Eye (tissue), 1 donor: ENCODE measurements around the gene CIB1.
"Not testable (repeated sequence)": the region's sequence is repeated elsewhere in the genome, so short reads cannot be mapped to it uniquely, and the experiment has no call there.

Source experiments
- DNase-seq: peaks from one replicate; pipeline ENCODE4 v3.0.0-alpha.2; 2015

CIB1 gene

GRCh38 chr15:90233387-90234095 is at the start of gene CIB1:
Gene CIB1 (minus strand): TSS chr15:90233941. CDS start chr15:90233885, 56 bp downstream.
- peak; percentile 60 for DNase-seq

- not testable (repeated sequence) for DNase-seq
Observed at GRCh38 chr15:90281637-90282036, 47.9 kb upstream of the CIB1 start.

GRCh38 chr15:90280743-90281142 is 47.0 kb upstream of the CIB1 start:
- not testable (repeated sequence) for DNase-seq

- DNase-seq = not testable (repeated sequence)
Observed at GRCh38 chr15:90278467-90278866, 44.7 kb upstream of the CIB1 start.

- DNase-seq = no peak
Observed at GRCh38 chr15:90271459-90272166, 37.9 kb upstream of the CIB1 start.

GRCh38 chr15:90270502-90271150 is 36.9 kb upstream of the CIB1 start:
- no peak for DNase-seq

- DNase-seq = no peak
Observed at GRCh38 chr15:90268415-90268814, 34.7 kb upstream of the CIB1 start.

GRCh38 chr15:90266485-90266884 is 32.7 kb upstream of the CIB1 start:
- no peak for DNase-seq

GRCh38 chr15:90266061-90266431 is 32.3 kb upstream of the CIB1 start:
- no peak for DNase-seq

GRCh38 chr15:90265271-90266060 is 31.7 kb upstream of the CIB1 start, which contains the start of gene NGRN:
Gene NGRN (plus strand): TSS chr15:90265672. CDS start chr15:90265713, 41 bp downstream.
- DNase-seq = peak; percentile 98

GRCh38 chr15:90264671-90265070 is 30.9 kb upstream of the CIB1 start:
- no peak for DNase-seq

GRCh38 chr15:90262426-90262825 is 28.7 kb upstream of the CIB1 start:
- DNase-seq = no peak

GRCh38 chr15:90261811-90262210 is 28.1 kb upstream of the CIB1 start:
- no peak for DNase-seq

GRCh38 chr15:90260731-90261130 is 27.0 kb upstream of the CIB1 start:
- DNase-seq = not testable (repeated sequence)

- DNase-seq = no peak
Observed at GRCh38 chr15:90259524-90259923, 25.8 kb upstream of the CIB1 start.

- no peak for DNase-seq
Observed at GRCh38 chr15:90257776-90258175, 24.0 kb upstream of the CIB1 start.

GRCh38 chr15:90249203-90249863 is 15.6 kb upstream of the CIB1 start, which contains the start of gene TTLL13:
Gene TTLL13 (plus strand): TSS chr15:90249556. CDS start chr15:90250631, 1,075 bp downstream.
- DNase-seq = peak; percentile 94

GRCh38 chr15:90248789-90249202 is 15.1 kb upstream of the CIB1 start:
- DNase-seq = no peak

GRCh38 chr15:90243943-90244639 is 10.3 kb upstream of the CIB1 start:
- no peak for DNase-seq

- no peak for DNase-seq
Observed at GRCh38 chr15:90241343-90242192, 7.8 kb upstream of the CIB1 start.

GRCh38 chr15:90240856-90241255 is 7.1 kb upstream of the CIB1 start:
- no peak for DNase-seq
